HEK293 (cell line): Measurements from ENCODE around the gene MOK.

ENCODE experiments used
- CTCF ChIA-PET: fragments of 350-600 bp; formaldehyde crosslinking; extraction: SDS; loops from one replicate; lab custom pipeline; 2021; ENCODE audit warnings: antibody characterized with exemption; lab: Yijun Ruan, JAX
- POLR2A ChIA-PET: fragments of 300-600 bp; formaldehyde crosslinking; extraction: SDS; loops from one replicate; lab custom pipeline; 2020; ENCODE audit warnings: antibody characterized with exemption, inconsistent platforms; lab: Yijun Ruan, JAX
- H3K27ac ChIP-seq: fragments of 200-500 bp; sonication (Bioruptor generic); 2 replicates; pipeline ENCODE4 v1.5.1; 2014; ENCODE audit warnings: low read depth, low read length, control low read depth, inconsistent platforms; ENCODE audit errors: extremely low read depth
- H3K36me3 ChIP-seq, 2 experiments: fragments of 200-500 bp in 1 of 2; sonication (Bioruptor generic) in 1 of 2; 1 replicate in 1 of 2; 2 replicates in 1 of 2; pipeline ENCODE4 v1.5.1; 2014 to 2017; ENCODE audit warnings: inconsistent platforms in 2 of 2, low read length in 2 of 2; ENCODE audit not compliant: control insufficient read depth in 2 of 2, insufficient read depth in 1 of 2
- H3K4me1 ChIP-seq: fragments of 200-500 bp; sonication (Bioruptor generic); 2 replicates; pipeline ENCODE4 v1.5.1; 2014; ENCODE audit warnings: mild to moderate bottlenecking, low read length, inconsistent platforms; ENCODE audit not compliant: control insufficient read depth, insufficient read depth
- H3K4me3 ChIP-seq: 2 replicates; pipeline ENCODE4 v1.5.1; 2011; ENCODE audit warnings: low read depth, mild to moderate bottlenecking, control low read depth, low read length, moderate library complexity
- H3K9me3 ChIP-seq: fragments of 200-500 bp; sonication (Bioruptor generic); 2 replicates; pipeline ENCODE4 v1.5.1; 2014; ENCODE audit warnings: low read depth, low read length, inconsistent platforms; ENCODE audit not compliant: control insufficient read depth, insufficient read depth
- GFI1B ChIP-seq: fragments of 450-650 bp; formaldehyde crosslinking; IDR thresholded peaks from 2 replicates; pipeline ENCODE4 v1.5.1; 2016; ENCODE audit warnings: missing biosample characterization, missing genetic modification characterization
- GLIS2 ChIP-seq: fragments of 450-650 bp; formaldehyde crosslinking; IDR thresholded peaks from 2 replicates; pipeline ENCODE4 v1.5.1; 2016; ENCODE audit warnings: missing biosample characterization, missing genetic modification characterization
- KLF10 ChIP-seq: fragments of 450-650 bp; IDR thresholded peaks from 2 replicates; pipeline ENCODE4 v1.5.1; 2018; ENCODE audit warnings: missing biosample characterization, mild to moderate bottlenecking, missing genetic modification characterization
- KLF16 ChIP-seq: fragments of 450-650 bp; formaldehyde crosslinking; IDR thresholded peaks from 2 replicates; pipeline ENCODE4 v1.5.1; 2017; ENCODE audit warnings: missing biosample characterization, missing genetic modification characterization
- PRDM1 ChIP-seq: fragments of 450-650 bp; formaldehyde crosslinking; IDR thresholded peaks from 2 replicates; pipeline ENCODE4; 2016; ENCODE audit warnings: missing biosample characterization, missing genetic modification characterization
- SCRT2 ChIP-seq: fragments of 450-650 bp; formaldehyde crosslinking; IDR thresholded peaks from 2 replicates; pipeline ENCODE4 v1.5.1; 2016; ENCODE audit warnings: missing biosample characterization, missing genetic modification characterization
- SP2 ChIP-seq: fragments of 450-650 bp; formaldehyde crosslinking; IDR thresholded peaks from 2 replicates; pipeline ENCODE4 v1.5.1; 2016; ENCODE audit warnings: missing biosample characterization, missing genetic modification characterization
- YY1 ChIP-seq: fragments of 450-650 bp; formaldehyde crosslinking; IDR thresholded peaks from 2 replicates; pipeline ENCODE4 v1.5.1; 2018; ENCODE audit warnings: missing biosample characterization, missing genetic modification characterization
- ZEB2 ChIP-seq: fragments of 450-650 bp; formaldehyde crosslinking; IDR thresholded peaks from 2 replicates; pipeline ENCODE4 v1.5.1; 2016; ENCODE audit warnings: missing biosample characterization, missing genetic modification characterization
- ZFP41 ChIP-seq: fragments of 450-650 bp; formaldehyde crosslinking; IDR thresholded peaks from 2 replicates; pipeline ENCODE4 v1.5.1; 2016; ENCODE audit warnings: missing biosample characterization, missing genetic modification characterization, borderline replicate concordance
- ZNF114 ChIP-seq: fragments of 450-650 bp; formaldehyde crosslinking; IDR thresholded peaks from 2 replicates; pipeline ENCODE4 v1.5.0; 2017; ENCODE audit warnings: missing biosample characterization, missing genetic modification characterization
- ZNF121 ChIP-seq: fragments of 450-650 bp; formaldehyde crosslinking; IDR thresholded peaks from 2 replicates; pipeline ENCODE4 v1.5.1; 2016; ENCODE audit warnings: missing biosample characterization, missing genetic modification characterization
- ZNF174 ChIP-seq: fragments of 450-650 bp; formaldehyde crosslinking; IDR thresholded peaks from 2 replicates; pipeline ENCODE4 v1.5.0; 2017; ENCODE audit warnings: missing biosample characterization, mild to moderate bottlenecking, missing genetic modification characterization
- ZNF239 ChIP-seq: fragments of 450-650 bp; formaldehyde crosslinking; IDR thresholded peaks from 2 replicates; pipeline ENCODE4 v1.5.1; 2016; ENCODE audit warnings: missing biosample characterization, missing genetic modification characterization
- ZNF433 ChIP-seq: fragments of 450-650 bp; formaldehyde crosslinking; IDR thresholded peaks from 2 replicates; pipeline ENCODE4 v1.5.1; 2016; ENCODE audit warnings: missing biosample characterization, missing genetic modification characterization, low read depth
- ZNF571 ChIP-seq: fragments of 450-650 bp; formaldehyde crosslinking; IDR thresholded peaks from 2 replicates; pipeline ENCODE4 v1.5.0; 2017; ENCODE audit warnings: missing biosample characterization, missing genetic modification characterization
- ZNF624 ChIP-seq: fragments of 450-650 bp; formaldehyde crosslinking; IDR thresholded peaks from 2 replicates; pipeline ENCODE4 v1.5.1; 2017; ENCODE audit warnings: missing biosample characterization, missing genetic modification characterization
- ZNF654 ChIP-seq: fragments of 450-650 bp; formaldehyde crosslinking; IDR thresholded peaks from 2 replicates; pipeline ENCODE4 v1.5.1; 2016; ENCODE audit warnings: low read depth, missing biosample characterization, missing genetic modification characterization
- ZNF660 ChIP-seq: fragments of 450-650 bp; IDR thresholded peaks from 2 replicates; pipeline ENCODE4 v1.5.1; 2018; ENCODE audit warnings: missing biosample characterization, mild to moderate bottlenecking, missing genetic modification characterization
- ZNF830 ChIP-seq: fragments of 450-650 bp; IDR thresholded peaks from 2 replicates; pipeline ENCODE4 v1.5.0; 2018; ENCODE audit warnings: missing biosample characterization, missing genetic modification characterization, low read depth, mild to moderate bottlenecking, moderate library complexity
- TF ChIP-seq, protein P1 (sequence below): fragments of 450-650 bp; formaldehyde crosslinking; IDR thresholded peaks from 2 replicates; pipeline ENCODE4 v1.5.1; 2016; ENCODE audit warnings: missing biosample characterization, missing genetic modification characterization
- TF ChIP-seq, protein P2 (sequence below): fragments of 450-650 bp; formaldehyde crosslinking; IDR thresholded peaks from 2 replicates; pipeline ENCODE4 v1.5.1; 2016; ENCODE audit warnings: missing biosample characterization, missing genetic modification characterization
- TF ChIP-seq, protein P3 (sequence below): fragments of 450-650 bp; formaldehyde crosslinking; optimal IDR thresholded peaks from 2 replicates; pipeline ENCODE3; 2016; ENCODE audit warnings: missing biosample characterization, mild to moderate bottlenecking, missing genetic modification characterization
- TF ChIP-seq, protein P4 (sequence below): fragments of 450-650 bp; formaldehyde crosslinking; IDR thresholded peaks from 2 replicates; pipeline ENCODE4 v1.5.1; 2016; ENCODE audit warnings: missing biosample characterization, missing genetic modification characterization
- TF ChIP-seq, protein P5 (sequence below): fragments of 450-650 bp; formaldehyde crosslinking; IDR thresholded peaks from 2 replicates; pipeline ENCODE4 v1.5.1; 2016; ENCODE audit warnings: missing biosample characterization, missing genetic modification characterization, borderline replicate concordance

Gene MOK

DNA sequence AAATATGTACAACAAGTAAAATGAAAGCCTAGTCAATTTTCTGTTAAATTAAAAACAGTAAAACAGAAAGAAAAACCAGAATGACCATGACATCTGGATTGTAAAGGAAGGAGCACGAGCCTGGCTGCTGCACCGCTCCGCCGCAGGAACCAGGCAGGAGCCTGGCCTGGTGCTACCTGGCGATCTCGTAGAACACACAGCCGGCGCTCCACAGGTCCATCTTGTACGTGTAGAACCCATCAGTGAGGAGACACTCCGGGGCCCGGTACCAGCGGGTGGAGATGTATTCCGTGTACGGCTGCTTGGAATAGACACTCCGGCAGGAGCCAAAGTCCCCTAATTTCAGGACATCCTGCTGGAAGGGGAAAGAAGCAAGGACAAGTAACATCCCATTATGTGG, 54.3 kb downstream of the MOK start:
- ChIA-PET CTCF (interaction anchor here (0.6 kb wide), 1 partner anchor 479 kb away, joined by 3 read pairs; no protein-coding TSS in a partner anchor), POLR2A (interaction anchor here (0.7 kb wide), 1 partner anchor 121 kb away, joined by 3 read pairs; no protein-coding TSS in a partner anchor)
- TF ChIP-seq SCRT2 = no peak
- no peak for TF ChIP-seq ZNF433 (tag by site-specific recombination)
- TF ChIP-seq, protein P1, sequence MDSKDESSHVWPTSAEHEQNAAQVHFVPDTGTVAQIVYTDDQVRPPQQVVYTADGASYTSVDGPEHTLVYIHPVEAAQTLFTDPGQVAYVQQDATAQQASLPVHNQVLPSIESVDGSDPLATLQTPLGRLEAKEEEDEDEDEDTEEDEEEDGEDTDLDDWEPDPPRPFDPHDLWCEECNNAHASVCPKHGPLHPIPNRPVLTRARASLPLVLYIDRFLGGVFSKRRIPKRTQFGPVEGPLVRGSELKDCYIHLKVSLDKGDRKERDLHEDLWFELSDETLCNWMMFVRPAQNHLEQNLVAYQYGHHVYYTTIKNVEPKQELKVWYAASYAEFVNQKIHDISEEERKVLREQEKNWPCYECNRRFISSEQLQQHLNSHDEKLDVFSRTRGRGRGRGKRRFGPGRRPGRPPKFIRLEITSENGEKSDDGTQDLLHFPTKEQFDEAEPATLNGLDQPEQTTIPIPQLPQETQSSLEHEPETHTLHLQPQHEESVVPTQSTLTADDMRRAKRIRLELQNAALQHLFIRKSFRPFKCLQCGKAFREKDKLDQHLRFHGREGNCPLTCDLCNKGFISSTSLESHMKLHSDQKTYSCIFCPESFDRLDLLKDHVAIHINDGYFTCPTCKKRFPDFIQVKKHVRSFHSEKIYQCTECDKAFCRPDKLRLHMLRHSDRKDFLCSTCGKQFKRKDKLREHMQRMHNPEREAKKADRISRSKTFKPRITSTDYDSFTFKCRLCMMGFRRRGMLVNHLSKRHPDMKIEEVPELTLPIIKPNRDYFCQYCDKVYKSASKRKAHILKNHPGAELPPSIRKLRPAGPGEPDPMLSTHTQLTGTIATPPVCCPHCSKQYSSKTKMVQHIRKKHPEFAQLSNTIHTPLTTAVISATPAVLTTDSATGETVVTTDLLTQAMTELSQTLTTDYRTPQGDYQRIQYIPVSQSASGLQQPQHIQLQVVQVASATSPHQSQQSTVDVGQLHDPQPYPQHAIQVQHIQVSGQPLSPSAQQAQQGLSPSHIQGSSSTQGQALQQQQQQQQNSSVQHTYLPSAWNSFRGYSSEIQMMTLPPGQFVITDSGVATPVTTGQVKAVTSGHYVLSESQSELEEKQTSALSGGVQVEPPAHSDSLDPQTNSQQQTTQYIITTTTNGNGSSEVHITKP = no peak
- TF ChIP-seq ZNF174 (tag by site-specific recombination) = no peak
- no peak for TF ChIP-seq GFI1B (tag by site-specific recombination)
- TF ChIP-seq ZNF654 = no peak
- no peak for TF ChIP-seq ZNF239
- TF ChIP-seq, protein P2, sequence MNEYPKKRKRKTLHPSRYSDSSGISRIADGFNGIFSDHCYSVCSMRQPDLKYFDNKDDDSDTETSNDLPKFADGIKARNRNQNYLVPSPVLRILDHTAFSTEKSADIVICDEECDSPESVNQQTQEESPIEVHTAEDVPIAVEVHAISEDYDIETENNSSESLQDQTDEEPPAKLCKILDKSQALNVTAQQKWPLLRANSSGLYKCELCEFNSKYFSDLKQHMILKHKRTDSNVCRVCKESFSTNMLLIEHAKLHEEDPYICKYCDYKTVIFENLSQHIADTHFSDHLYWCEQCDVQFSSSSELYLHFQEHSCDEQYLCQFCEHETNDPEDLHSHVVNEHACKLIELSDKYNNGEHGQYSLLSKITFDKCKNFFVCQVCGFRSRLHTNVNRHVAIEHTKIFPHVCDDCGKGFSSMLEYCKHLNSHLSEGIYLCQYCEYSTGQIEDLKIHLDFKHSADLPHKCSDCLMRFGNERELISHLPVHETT (tag by site-specific recombination) = no peak
- no peak for TF ChIP-seq ZNF114 (tag by site-specific recombination)
- no peak for TF ChIP-seq YY1 (tag by site-specific recombination)
- Histone ChIP-seq H3K27ac (no peak overlapping the region), H3K4me1 (no peaks in the 10 kb centered on the region; the same call in 1 of the 2 replicates), H3K36me3 (no peaks in the 10 kb centered on the region), H3K4me3 (no peak overlapping the region), H3K9me3 (no peaks in the 10 kb centered on the region)

DNA sequence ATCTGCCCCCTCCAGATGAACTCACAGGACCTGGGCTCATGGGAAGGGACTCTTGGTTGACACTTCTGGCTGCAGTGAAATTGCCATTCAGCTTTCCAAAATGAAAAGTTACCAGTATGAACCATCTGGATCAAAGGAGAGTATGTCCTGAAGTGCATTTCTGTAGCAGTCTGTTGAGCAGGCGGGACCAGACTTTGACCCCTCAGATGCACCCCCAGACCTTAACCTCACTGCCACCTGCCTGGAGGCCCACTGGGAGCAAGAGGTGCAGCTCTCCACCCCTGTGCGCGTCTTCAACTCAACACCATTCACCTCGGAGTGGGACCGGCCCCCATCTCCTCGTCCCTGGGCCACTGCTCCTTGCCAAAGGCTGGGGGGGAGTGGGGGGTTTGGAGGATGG, 55.0 kb downstream of the MOK start:
- H3K9me3 ChIP-seq = no peaks in the 10 kb centered on the region
- H3K36me3 ChIP-seq = no peaks in the 10 kb centered on the region
- H3K4me1 ChIP-seq = no peaks in the 10 kb centered on the region; the same call in 1 of the 2 replicates
- POLR2A ChIA-PET = no interaction called here
- TF ChIP-seq PRDM1 = no peak
- no peak overlapping the region for H3K4me3 ChIP-seq
- no peak overlapping the region for H3K27ac ChIP-seq
- CTCF ChIA-PET = no interaction called here

DNA sequence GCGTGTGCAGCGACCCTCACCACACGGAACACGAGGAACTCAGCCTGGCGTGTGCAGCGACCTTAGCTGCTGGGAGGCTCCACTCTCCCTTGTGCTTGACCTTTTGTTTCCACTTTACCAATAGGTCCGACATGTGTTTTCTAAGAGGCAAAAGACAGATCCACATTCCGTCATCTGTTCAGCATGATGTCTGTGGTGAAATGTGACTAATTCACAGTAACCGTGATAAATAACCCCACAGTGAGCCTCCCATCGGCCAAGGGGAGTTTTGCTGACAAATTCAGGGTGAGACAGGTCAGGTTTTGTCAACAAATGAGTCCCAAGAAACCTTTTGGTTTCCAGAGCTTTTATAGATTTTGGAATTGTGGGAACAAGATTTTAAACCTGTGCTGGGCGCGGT, 55.9 kb downstream of the MOK start:
- Histone ChIP-seq H3K27ac (no peak overlapping the region), H3K36me3 (no peaks in the 10 kb centered on the region), H3K4me1 (no peaks in the 10 kb centered on the region; the same call in 1 of the 2 replicates), H3K9me3 (no peaks in the 10 kb centered on the region), H3K4me3 (no peak overlapping the region)
- CTCF ChIA-PET = interaction anchor here (0.5 kb wide), 1 partner anchor 274 kb away, joined by 3 read pairs; no protein-coding TSS in a partner anchor
- POLR2A ChIA-PET = no interaction called here
- no peak for TF ChIP-seq ZNF624 (tag by site-specific recombination)
- TF ChIP-seq ZNF654 = no peak
- TF ChIP-seq ZNF571 (tag by site-specific recombination) = no peak
- no peak for TF ChIP-seq SP2
- TF ChIP-seq KLF16 = no peak
- no peak for TF ChIP-seq ZFP41 (tag by site-specific recombination)
- no peak for TF ChIP-seq KLF10 (tag by site-specific recombination)
- TF ChIP-seq ZNF660 = no peak
- no peak for TF ChIP-seq GLIS2 (tag by site-specific recombination)
- no peak for TF ChIP-seq ZNF830
- TF ChIP-seq, protein P3, sequence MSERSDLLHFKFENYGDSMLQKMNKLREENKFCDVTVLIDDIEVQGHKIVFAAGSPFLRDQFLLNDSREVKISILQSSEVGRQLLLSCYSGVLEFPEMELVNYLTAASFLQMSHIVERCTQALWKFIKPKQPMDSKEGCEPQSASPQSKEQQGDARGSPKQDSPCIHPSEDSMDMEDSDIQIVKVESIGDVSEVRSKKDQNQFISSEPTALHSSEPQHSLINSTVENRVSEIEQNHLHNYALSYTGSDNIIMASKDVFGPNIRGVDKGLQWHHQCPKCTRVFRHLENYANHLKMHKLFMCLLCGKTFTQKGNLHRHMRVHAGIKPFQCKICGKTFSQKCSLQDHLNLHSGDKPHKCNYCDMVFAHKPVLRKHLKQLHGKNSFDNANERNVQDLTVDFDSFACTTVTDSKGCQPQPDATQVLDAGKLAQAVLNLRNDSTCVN = no peak
- TF ChIP-seq, protein P4, sequence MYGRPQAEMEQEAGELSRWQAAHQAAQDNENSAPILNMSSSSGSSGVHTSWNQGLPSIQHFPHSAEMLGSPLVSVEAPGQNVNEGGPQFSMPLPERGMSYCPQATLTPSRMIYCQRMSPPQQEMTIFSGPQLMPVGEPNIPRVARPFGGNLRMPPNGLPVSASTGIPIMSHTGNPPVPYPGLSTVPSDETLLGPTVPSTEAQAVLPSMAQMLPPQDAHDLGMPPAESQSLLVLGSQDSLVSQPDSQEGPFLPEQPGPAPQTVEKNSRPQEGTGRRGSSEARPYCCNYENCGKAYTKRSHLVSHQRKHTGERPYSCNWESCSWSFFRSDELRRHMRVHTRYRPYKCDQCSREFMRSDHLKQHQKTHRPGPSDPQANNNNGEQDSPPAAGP (tag by site-specific recombination) = no peak
- TF ChIP-seq ZNF121 (tag by site-specific recombination) = no peak
- TF ChIP-seq ZEB2 (tag by site-specific recombination) = no peak
- TF ChIP-seq, protein P5, sequence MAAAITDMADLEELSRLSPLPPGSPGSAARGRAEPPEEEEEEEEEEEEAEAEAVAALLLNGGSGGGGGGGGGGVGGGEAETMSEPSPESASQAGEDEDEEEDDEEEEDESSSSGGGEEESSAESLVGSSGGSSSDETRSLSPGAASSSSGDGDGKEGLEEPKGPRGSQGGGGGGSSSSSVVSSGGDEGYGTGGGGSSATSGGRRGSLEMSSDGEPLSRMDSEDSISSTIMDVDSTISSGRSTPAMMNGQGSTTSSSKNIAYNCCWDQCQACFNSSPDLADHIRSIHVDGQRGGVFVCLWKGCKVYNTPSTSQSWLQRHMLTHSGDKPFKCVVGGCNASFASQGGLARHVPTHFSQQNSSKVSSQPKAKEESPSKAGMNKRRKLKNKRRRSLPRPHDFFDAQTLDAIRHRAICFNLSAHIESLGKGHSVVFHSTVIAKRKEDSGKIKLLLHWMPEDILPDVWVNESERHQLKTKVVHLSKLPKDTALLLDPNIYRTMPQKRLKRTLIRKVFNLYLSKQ (tag by site-specific recombination) = no peak
